DOHH2 (cell line): ENCODE results near the gene SLC2A8.

ENCODE experiments used
- EZH2phosphoT487 ChIP-seq: fragments of 200-600 bp; sonication (generic); IDR thresholded peaks from 2 replicates; pipeline ENCODE4 v1.6.1; 2017; ENCODE audit warnings: borderline replicate concordance, mild to moderate bottlenecking, antibody characterized with exemption, low read length, moderate library complexity, mixed read lengths
- TF ChIP-seq, protein P1 (sequence below): fragments of 200-600 bp; sonication (generic); IDR thresholded peaks from one replicate; pipeline ENCODE4 v1.5.1; 2014; ENCODE audit warnings: antibody characterized with exemption, mild to moderate bottlenecking, low read depth, low read length; ENCODE audit not compliant: poor library complexity, severe bottlenecking

DNA sequence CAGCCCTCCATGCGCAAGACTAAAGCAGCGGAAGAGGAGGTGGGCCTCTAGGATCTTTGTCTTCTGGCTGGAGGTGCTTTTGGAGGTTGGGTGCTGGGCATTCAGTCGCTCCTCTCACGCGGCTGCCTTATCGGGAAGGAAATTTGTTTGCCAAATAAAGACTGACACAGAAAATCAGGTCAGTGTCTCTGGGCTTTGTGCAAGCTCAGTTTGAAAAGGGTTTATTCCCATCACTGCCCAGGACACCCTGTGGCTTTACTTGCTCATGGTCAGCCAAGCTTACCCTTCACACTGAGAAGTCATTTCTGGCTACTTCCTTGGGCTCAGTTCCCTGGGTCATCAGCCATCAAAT is 10.5 kb downstream of the SLC2A8 start:
- TF ChIP-seq, protein P1, sequence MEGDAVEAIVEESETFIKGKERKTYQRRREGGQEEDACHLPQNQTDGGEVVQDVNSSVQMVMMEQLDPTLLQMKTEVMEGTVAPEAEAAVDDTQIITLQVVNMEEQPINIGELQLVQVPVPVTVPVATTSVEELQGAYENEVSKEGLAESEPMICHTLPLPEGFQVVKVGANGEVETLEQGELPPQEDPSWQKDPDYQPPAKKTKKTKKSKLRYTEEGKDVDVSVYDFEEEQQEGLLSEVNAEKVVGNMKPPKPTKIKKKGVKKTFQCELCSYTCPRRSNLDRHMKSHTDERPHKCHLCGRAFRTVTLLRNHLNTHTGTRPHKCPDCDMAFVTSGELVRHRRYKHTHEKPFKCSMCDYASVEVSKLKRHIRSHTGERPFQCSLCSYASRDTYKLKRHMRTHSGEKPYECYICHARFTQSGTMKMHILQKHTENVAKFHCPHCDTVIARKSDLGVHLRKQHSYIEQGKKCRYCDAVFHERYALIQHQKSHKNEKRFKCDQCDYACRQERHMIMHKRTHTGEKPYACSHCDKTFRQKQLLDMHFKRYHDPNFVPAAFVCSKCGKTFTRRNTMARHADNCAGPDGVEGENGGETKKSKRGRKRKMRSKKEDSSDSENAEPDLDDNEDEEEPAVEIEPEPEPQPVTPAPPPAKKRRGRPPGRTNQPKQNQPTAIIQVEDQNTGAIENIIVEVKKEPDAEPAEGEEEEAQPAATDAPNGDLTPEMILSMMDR, result no peak
- TF ChIP-seq EZH2phosphoT487, result no peak
